Liver (tissue), 3 donors: ENCODE results near the gene CHST13.

Source experiments
- ATF3 ChIP-seq: IDR thresholded peaks from 2 replicates; pipeline ENCODE4 v1.6.1; 2016; ENCODE audit warnings: antibody characterized with exemption
- CTCF ChIP-seq: fragments of 150-350 bp; IDR thresholded peaks from 2 replicates; pipeline ENCODE4 v1.5.1; 2017; ENCODE audit warnings: improper control_type of control experiment, low read depth, low read length; ENCODE audit not compliant: missing input control
- EGR1 ChIP-seq, 2 donors: IDR thresholded peaks; 2 replicates each; pipeline ENCODE4 v1.6.1; 2016 to 2018; ENCODE audit warnings: antibody characterized with exemption in 2 of 2, low read depth in 2 of 2
- GABPA ChIP-seq, 2 donors: IDR thresholded peaks in 1 of 2; conservative IDR thresholded peaks in 1 of 2; 2 replicates each; pipeline ENCODE4 v1.6.1; 2016; ENCODE audit warnings: antibody characterized with exemption in 2 of 2, mild to moderate bottlenecking in 1 of 2, moderate library complexity in 1 of 2
- HNF4A ChIP-seq, 2 donors: conservative IDR thresholded peaks; 2 replicates each; pipeline ENCODE4 v1.6.1; 2016; ENCODE audit warnings: antibody characterized with exemption in 2 of 2, mild to moderate bottlenecking in 2 of 2
- HNF4G ChIP-seq: IDR thresholded peaks from 2 replicates; pipeline ENCODE4 v1.6.1; 2016; ENCODE audit warnings: antibody characterized with exemption
- JUND ChIP-seq, 2 donors: IDR thresholded peaks; 2 replicates each; pipeline ENCODE4 v1.6.1; 2016; ENCODE audit warnings: antibody characterized with exemption in 2 of 2
- MAX ChIP-seq: IDR thresholded peaks from 2 replicates; pipeline ENCODE4 v1.6.1; 2016; ENCODE audit warnings: antibody characterized with exemption
- NR2F2 ChIP-seq: IDR thresholded peaks from 2 replicates; pipeline ENCODE4 v1.6.1; 2016; ENCODE audit warnings: antibody characterized with exemption
- RAD21 ChIP-seq, 2 donors: IDR thresholded peaks; 2 replicates each; pipeline ENCODE4 v1.6.1; 2016; ENCODE audit warnings: antibody characterized with exemption in 2 of 2, mild to moderate bottlenecking in 2 of 2
- REST ChIP-seq: IDR thresholded peaks from 2 replicates; pipeline ENCODE4 v1.6.1; 2016; ENCODE audit warnings: antibody characterized with exemption, mild to moderate bottlenecking
- RXRA ChIP-seq, 2 donors: IDR thresholded peaks; 2 replicates each; pipeline ENCODE4 v1.6.1; 2017 to 2018; ENCODE audit warnings: antibody characterized with exemption in 2 of 2, mild to moderate bottlenecking in 1 of 2
- TAF1 ChIP-seq: conservative IDR thresholded peaks from 2 replicates; pipeline ENCODE4 v1.6.1; 2016; ENCODE audit warnings: antibody characterized with exemption, mild to moderate bottlenecking
- YY1 ChIP-seq: IDR thresholded peaks from 2 replicates; pipeline ENCODE4 v1.6.1; 2016; ENCODE audit warnings: antibody characterized with exemption, mild to moderate bottlenecking
- donor health status: healthy.
- donor health status: healthy.

- TF ChIP-seq REST, result no peak
- TF ChIP-seq CTCF, result no peak
- no peak for TF ChIP-seq MAX
- no peak for TF ChIP-seq HNF4A (conservative IDR thresholded peaks at IDR 0.05)
- no peak for TF ChIP-seq GABPA (IDR thresholded peaks at IDR 0.05 in 1 of 2, conservative IDR thresholded peaks at IDR 0.05 in 1 of 2)
- TF ChIP-seq EGR1 (IDR thresholded peaks at IDR 0.05; ENCODE audit: low read depth in 2 of 2), result no peak
- TF ChIP-seq YY1, result no peak
- TF ChIP-seq ATF3, result no peak
- TF ChIP-seq TAF1, result no peak
- TF ChIP-seq JUND (IDR thresholded peaks at IDR 0.05), result no peak
- no peak for TF ChIP-seq RXRA (IDR thresholded peaks at IDR 0.05)
- TF ChIP-seq RAD21 (IDR thresholded peaks at IDR 0.05), result no peak
- no peak for TF ChIP-seq HNF4G
- no peak for TF ChIP-seq NR2F2
Observed at GRCh38 chr3:126562737-126563276, 38.9 kb downstream of the CHST13 start.
